Measurements from ENCODE around the gene KIR2DL1.

DNA sequence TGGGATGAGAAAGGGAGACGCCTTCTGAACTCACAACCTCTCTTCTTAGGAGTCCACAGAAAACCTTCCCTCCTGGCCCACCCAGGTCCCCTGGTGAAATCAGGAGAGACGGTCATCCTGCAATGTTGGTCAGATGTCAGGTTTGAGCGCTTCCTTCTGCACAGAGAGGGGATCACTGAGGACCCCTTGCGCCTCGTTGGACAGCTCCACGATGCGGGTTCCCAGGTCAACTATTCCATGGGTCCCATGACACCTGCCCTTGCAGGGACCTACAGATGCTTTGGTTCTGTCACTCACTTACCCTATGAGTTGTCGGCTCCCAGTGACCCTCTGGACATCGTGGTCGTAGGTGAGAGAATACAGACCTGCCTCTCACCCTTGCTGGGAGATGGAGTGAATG lies 42.0 kb upstream of the KIR2DL1 start:
- TF ChIP-seq SNRNP70 (optimal IDR thresholded peaks at IDR 0.05; ENCODE audit: low read depth, low read length) (no peak), GABPA (tag; conservative IDR thresholded peaks at IDR 0.05; ENCODE audit: low read depth) (no peak), SIX5 (IDR thresholded peaks at IDR 0.05; ENCODE audit: borderline replicate concordance in 1 of 2, insufficient read depth in 1 of 2, low read depth in 1 of 2, low read length in 2 of 2) (no peak), RAD21 (CRISPR knock-in tag; conservative IDR thresholded peaks at IDR 0.05 in 1 of 2, IDR thresholded peaks at IDR 0.05 in 1 of 2) (no peak)
- TF ChIP-seq, protein P1, sequence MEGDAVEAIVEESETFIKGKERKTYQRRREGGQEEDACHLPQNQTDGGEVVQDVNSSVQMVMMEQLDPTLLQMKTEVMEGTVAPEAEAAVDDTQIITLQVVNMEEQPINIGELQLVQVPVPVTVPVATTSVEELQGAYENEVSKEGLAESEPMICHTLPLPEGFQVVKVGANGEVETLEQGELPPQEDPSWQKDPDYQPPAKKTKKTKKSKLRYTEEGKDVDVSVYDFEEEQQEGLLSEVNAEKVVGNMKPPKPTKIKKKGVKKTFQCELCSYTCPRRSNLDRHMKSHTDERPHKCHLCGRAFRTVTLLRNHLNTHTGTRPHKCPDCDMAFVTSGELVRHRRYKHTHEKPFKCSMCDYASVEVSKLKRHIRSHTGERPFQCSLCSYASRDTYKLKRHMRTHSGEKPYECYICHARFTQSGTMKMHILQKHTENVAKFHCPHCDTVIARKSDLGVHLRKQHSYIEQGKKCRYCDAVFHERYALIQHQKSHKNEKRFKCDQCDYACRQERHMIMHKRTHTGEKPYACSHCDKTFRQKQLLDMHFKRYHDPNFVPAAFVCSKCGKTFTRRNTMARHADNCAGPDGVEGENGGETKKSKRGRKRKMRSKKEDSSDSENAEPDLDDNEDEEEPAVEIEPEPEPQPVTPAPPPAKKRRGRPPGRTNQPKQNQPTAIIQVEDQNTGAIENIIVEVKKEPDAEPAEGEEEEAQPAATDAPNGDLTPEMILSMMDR (IDR thresholded peaks at IDR 0.05 in 2 of 3, conservative IDR thresholded peaks at IDR 0.05 in 1 of 3; ENCODE audit: insufficient read depth in 2 of 3, low read depth in 1 of 3, low read length in 3 of 3): no peak

All from K562 (cell line).